ENCODE results near the gene CCDC167.
"Not testable (repeated sequence)": the region's sequence is repeated elsewhere in the genome, so short reads cannot be mapped to it uniquely, and the experiment has no call there.

CCDC167 gene

GRCh38 chr6:37473364-37474095 is 26.2 kb downstream of the CCDC167 start:
- H3K9me3 Mint-ChIP-seq = no peaks in the 10 kb centered on the region
- peaks cover 41% of the 10 kb centered on the region for H3K36me3 Mint-ChIP-seq
- ATAC-seq (ENCODE audit: low read depth) = no peak
- H3K27me3 Mint-ChIP-seq = no peaks in the 10 kb centered on the region
- H3K27ac Mint-ChIP-seq = peak overlapping the region; percentile 5
- H3K4me3 Mint-ChIP-seq = no peak overlapping the region
- no peak for DNase-seq (ENCODE audit: low spot score in 2 of 2)
- H3K4me1 Mint-ChIP-seq = no peaks in the 10 kb centered on the region

GRCh38 chr6:37467718-37468117 is 32.0 kb downstream of the CCDC167 start:
- Mint-ChIP-seq H3K4me3 (no peak overlapping the region), H3K27ac (no peak overlapping the region), H3K27me3 (no peaks in the 10 kb centered on the region), H3K4me1 (no peaks in the 10 kb centered on the region), H3K36me3 (peaks cover 38% of the 10 kb centered on the region), H3K9me3 (no peaks in the 10 kb centered on the region)
- no peak for DNase-seq (ENCODE audit: low spot score in 2 of 2)
- ATAC-seq (ENCODE audit: low read depth) = no peak

- Mint-ChIP-seq H3K36me3 (peaks cover 56% of the 10 kb centered on the region), H3K27me3 (no peaks in the 10 kb centered on the region), H3K4me1 (no peaks in the 10 kb centered on the region), H3K27ac (no peak overlapping the region), H3K9me3 (no peaks in the 10 kb centered on the region), H3K4me3 (no peak overlapping the region)
- DNase-seq (ENCODE audit: low spot score in 2 of 2) = no peak
- ATAC-seq (ENCODE audit: low read depth) = no peak
Measured at GRCh38 chr6:37463110-37463509, 36.6 kb downstream of the CCDC167 start.

GRCh38 chr6:37460805-37461204 is 38.9 kb downstream of the CCDC167 start:
- H3K36me3 Mint-ChIP-seq = peaks cover 57% of the 10 kb centered on the region

GRCh38 chr6:37459981-37460800 is 39.5 kb downstream of the CCDC167 start:
- DNase-seq (ENCODE audit: low spot score in 2 of 2) = no peak
- no peak for ATAC-seq (ENCODE audit: low read depth)
- Mint-ChIP-seq H3K4me1 (no peaks in the 10 kb centered on the region), H3K27ac (no peak overlapping the region), H3K27me3 (no peaks in the 10 kb centered on the region), H3K4me3 (no peak overlapping the region), H3K36me3 (peaks cover 57% of the 10 kb centered on the region), H3K9me3 (no peaks in the 10 kb centered on the region)

More at GRCh38 chr6:37460805-37461204, 38.9 kb downstream of the CCDC167 start:
- H3K27me3 Mint-ChIP-seq = no peaks in the 10 kb centered on the region
- H3K4me1 Mint-ChIP-seq = no peaks in the 10 kb centered on the region
- no peaks in the 10 kb centered on the region for H3K9me3 Mint-ChIP-seq
- DNase-seq (ENCODE audit: low spot score in 2 of 2) (no peak), ATAC-seq (ENCODE audit: low read depth) (no peak)
- H3K27ac Mint-ChIP-seq = no peak overlapping the region
- H3K4me3 Mint-ChIP-seq = no peak overlapping the region

- Mint-ChIP-seq H3K9me3 (no peaks in the 10 kb centered on the region), H3K4me1 (no peaks in the 10 kb centered on the region), H3K36me3 (peaks cover 62% of the 10 kb centered on the region), H3K4me3 (no peak overlapping the region), H3K27me3 (no peaks in the 10 kb centered on the region), H3K27ac (no peak overlapping the region)
- ATAC-seq (ENCODE audit: low read depth) (no peak), DNase-seq (ENCODE audit: low spot score in 2 of 2) (no peak)
Measured at GRCh38 chr6:37456816-37457560, 42.7 kb downstream of the CCDC167 start.

- Mint-ChIP-seq H3K4me3 (no peak overlapping the region), H3K4me1 (no peaks in the 10 kb centered on the region), H3K9me3 (no peaks in the 10 kb centered on the region), H3K27me3 (no peaks in the 10 kb centered on the region), H3K36me3 (peaks cover 62% of the 10 kb centered on the region), H3K27ac (no peak overlapping the region)
- no peak for DNase-seq (ENCODE audit: low spot score in 2 of 2)
- no peak for ATAC-seq (ENCODE audit: low read depth)
Measured at GRCh38 chr6:37456126-37456525, 43.6 kb downstream of the CCDC167 start.

GRCh38 chr6:37454420-37455140 is 45.1 kb downstream of the CCDC167 start:
- H3K27me3 Mint-ChIP-seq = no peaks in the 10 kb centered on the region
- no peak overlapping the region for H3K27ac Mint-ChIP-seq
- H3K36me3 Mint-ChIP-seq = peaks cover 60% of the 10 kb centered on the region
- DNase-seq (ENCODE audit: low spot score in 2 of 2) (no peak), ATAC-seq (ENCODE audit: low read depth) (no peak)
- peaks cover 2% of the 10 kb centered on the region for H3K4me1 Mint-ChIP-seq
- no peak overlapping the region for H3K4me3 Mint-ChIP-seq
- H3K9me3 Mint-ChIP-seq = no peaks in the 10 kb centered on the region

GRCh38 chr6:37452522-37452921 is 47.2 kb downstream of the CCDC167 start:
- no peak overlapping the region for H3K27ac Mint-ChIP-seq
- no peak overlapping the region for H3K4me3 Mint-ChIP-seq
- H3K27me3 Mint-ChIP-seq = no peaks in the 10 kb centered on the region
- peaks cover 48% of the 10 kb centered on the region for H3K36me3 Mint-ChIP-seq
- H3K9me3 Mint-ChIP-seq = no peaks in the 10 kb centered on the region
- DNase-seq (ENCODE audit: low spot score in 2 of 2) = no peak
- ATAC-seq (ENCODE audit: low read depth) = no peak
- peaks cover 2% of the 10 kb centered on the region for H3K4me1 Mint-ChIP-seq

GRCh38 chr6:37451441-37452193 is 48.1 kb downstream of the CCDC167 start:
- Mint-ChIP-seq H3K4me1 (peaks cover 2% of the 10 kb centered on the region), H3K4me3 (no peak overlapping the region), H3K9me3 (no peaks in the 10 kb centered on the region), H3K27me3 (no peaks in the 10 kb centered on the region), H3K27ac (no peak overlapping the region), H3K36me3 (peaks cover 43% of the 10 kb centered on the region)
- DNase-seq (ENCODE audit: low spot score in 2 of 2) (no peak), ATAC-seq (ENCODE audit: low read depth) (no peak)

- ATAC-seq (ENCODE audit: low read depth) = no peak
- H3K9me3 Mint-ChIP-seq = no peaks in the 10 kb centered on the region
- peaks cover 2% of the 10 kb centered on the region for H3K4me1 Mint-ChIP-seq
- no peak overlapping the region for H3K27ac Mint-ChIP-seq
- H3K27me3 Mint-ChIP-seq = no peaks in the 10 kb centered on the region
- DNase-seq (ENCODE audit: low spot score in 2 of 2) = no peak
- H3K4me3 Mint-ChIP-seq = no peak overlapping the region
- peaks cover 43% of the 10 kb centered on the region for H3K36me3 Mint-ChIP-seq
Measured at GRCh38 chr6:37449984-37450383, 49.7 kb downstream of the CCDC167 start.

- peaks cover 21% of the 10 kb centered on the region for H3K36me3 Mint-ChIP-seq
- not testable (repeated sequence) for H3K9me3 Mint-ChIP-seq; ATAC-seq (ENCODE audit: low read depth); H3K4me1 Mint-ChIP-seq; H3K27me3 Mint-ChIP-seq; DNase-seq (ENCODE audit: low spot score in 2 of 2)
- H3K4me3 Mint-ChIP-seq = peak overlapping the region; percentile 65
- H3K27ac Mint-ChIP-seq = peak overlapping the region; percentile 78
Measured at GRCh38 chr6:37443216-37443542, 56.5 kb downstream of the CCDC167 start.
